Stimulated activated CD4-positive, alpha-beta T cell treated with anti-CD3 and anti-CD28 coated beads, Interleukin-4, amount 100 ng/mL, for 24 hours (primary cell): Measurements from ENCODE around the gene AQR.
A peak's percentile ranks its signal among the peaks of the same experiment; 100 is the strongest.
"Not testable (repeated sequence)": the region's sequence is repeated elsewhere in the genome, so short reads cannot be mapped to it uniquely, and the experiment has no call there.

ENCODE experiments used
- DNase-seq: peaks from one replicate; pipeline ENCODE4 v3.0.0-alpha.2; 2020

Gene AQR

DNA sequence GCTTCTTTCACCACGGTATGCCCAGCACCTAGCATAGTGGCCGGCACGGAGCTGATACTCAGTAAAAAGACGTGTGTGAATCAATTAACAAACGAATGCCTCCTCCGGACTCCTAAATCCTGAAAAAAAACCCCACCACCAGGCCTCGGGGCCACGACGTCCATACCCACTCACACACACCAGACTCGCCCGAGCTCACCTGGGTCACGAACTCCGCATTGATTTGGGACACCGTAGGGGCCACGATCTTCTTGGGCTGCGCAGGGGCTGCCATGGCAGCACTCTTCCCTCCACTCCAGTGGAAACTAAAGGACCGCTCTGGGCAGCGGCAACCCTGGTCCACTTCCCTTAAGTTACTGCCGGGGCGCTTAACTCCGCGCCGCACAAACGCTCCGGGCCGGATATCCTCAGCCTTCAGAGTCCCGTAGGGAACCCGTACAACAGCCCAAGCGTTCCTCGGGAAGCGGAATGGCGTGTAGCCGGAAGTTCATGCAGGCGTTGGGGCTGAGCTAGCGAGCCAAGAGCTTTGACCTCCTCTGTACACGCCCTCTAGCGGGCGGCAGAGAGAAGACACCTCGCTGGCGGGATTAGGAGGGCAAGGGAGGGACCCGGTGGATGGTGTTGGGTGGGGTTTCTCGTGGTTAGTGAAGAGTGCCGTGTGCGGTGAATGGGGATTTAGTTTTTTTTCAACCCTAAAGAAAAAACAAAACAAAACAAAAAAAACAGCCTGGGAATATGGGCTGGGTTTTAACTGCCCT is at the start of gene AQR:
Gene AQR, minus strand, starts transcription at position 403 of the 758 bp plus-strand sequence. Its CDS starts 129 bp downstream, at position 274.
- DNase-seq = peak; percentile 95

DNA sequence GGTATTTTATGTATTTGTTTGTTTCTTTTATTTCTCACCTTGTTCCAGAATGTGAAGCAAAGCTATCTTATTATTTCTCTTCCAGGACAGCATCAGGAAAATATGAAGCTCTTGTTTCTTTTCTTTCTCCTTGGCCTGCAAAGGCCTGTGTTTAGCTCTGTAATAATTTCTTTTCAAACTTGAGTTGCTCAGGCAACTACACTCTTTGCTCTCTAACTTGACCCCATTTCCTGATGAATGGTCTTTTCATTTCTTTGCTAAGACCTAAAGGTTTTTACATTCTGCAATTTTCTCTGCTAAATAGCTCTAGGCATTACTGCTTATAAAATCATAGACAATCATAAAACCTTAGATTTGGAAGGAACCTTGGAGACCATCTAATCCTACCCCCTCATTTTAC is 44.7 kb upstream of the AQR start:
- DNase-seq = no peak

DNA sequence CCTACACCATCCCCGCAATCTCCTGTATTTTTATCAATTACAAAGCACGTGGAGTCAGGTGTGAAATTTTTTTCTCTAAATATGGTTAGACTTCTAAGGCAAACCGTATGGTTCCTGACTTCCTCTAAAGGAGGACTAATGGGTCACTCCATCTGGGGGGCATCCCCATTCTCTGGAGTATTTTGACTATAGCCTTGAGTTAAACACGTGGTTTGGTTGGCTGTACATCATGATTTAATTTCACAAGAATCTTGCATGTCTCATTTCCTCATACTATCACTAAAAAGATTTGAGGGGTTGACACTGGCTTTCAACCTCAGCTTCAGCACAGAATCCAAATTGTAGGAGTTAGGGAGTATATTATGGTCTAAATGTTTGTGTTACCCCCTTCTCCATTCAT is 43.8 kb upstream of the AQR start:
- no peak for DNase-seq

DNA sequence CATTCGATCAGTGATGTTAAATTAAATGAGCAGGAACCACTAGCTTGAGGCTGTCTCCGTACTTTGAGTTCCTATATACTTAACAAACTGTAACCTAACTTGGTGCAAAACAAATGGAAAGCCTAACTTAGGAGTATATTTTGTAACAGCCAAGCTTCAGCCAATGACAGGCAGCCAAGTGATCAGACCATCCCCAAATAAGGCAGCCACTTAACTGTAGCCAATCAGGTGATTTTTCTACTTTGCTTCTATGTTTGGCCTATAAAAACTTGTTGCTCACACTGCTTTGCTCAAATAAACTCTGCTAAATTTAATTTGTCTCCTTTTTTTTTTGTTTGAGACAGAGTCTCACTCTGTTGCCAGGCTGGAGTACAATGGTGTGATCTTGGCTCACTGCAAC is 37.9 kb upstream of the AQR start:
- no peak for DNase-seq

DNA sequence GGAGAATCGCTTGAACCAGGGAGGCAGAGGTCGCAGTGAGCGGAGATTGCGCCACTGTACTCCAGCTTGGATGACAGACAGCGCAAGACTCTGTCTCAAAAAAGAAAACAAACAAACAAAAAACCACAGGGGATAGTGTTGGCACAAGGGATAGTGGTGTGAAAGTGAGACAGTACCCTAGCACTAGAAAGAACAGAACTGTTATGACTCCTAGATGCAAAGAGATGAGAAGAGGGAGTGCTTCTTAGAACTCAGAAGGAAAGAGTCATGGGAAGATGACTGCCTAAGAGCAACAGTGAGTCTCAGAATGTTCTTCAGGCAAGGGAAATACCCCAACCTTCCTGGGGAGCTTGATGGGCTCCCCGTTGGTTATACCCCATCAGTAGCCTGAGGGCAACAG is 36.4 kb upstream of the AQR start:
- no peak for DNase-seq

DNA sequence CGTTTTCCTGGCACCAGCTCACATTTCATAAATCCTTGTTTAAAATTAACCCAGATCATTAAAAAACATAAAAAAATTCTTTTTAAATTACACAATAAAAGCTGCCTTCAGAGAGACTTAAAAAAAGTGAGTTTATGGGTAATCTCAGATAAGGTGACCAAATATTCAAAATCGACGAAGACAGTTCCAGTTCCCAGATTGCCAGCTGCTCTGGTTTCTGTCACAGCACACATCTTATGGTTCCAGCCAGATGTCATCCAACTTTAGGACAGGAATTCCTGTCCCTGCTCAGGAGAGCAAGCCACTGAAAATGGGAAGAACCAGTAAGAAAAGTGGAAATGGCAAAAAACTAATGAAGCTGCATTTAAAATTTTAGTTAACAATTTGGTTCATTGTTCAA is 34.4 kb upstream of the AQR start:
- DNase-seq = no peak

DNA sequence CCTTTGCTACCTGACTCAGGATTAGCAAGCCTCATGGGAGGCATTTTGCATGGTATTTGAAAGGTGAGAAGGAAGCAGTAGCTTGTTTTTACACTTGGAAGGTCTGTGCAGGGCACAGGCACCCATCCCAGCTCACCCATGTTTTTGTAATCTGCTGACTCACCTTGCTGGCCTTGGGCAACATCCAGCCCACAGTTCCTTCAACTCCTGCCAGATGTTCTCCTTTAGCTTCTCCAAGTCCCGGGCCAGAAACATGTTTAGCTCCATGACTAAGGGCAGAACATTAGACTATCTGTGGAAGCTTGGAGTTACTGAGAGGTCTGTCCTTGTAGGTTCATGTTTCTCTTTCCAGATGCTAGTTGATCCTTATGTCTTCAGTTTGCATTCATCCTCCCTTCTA is 31.0 kb upstream of the AQR start:
- no peak for DNase-seq

DNA sequence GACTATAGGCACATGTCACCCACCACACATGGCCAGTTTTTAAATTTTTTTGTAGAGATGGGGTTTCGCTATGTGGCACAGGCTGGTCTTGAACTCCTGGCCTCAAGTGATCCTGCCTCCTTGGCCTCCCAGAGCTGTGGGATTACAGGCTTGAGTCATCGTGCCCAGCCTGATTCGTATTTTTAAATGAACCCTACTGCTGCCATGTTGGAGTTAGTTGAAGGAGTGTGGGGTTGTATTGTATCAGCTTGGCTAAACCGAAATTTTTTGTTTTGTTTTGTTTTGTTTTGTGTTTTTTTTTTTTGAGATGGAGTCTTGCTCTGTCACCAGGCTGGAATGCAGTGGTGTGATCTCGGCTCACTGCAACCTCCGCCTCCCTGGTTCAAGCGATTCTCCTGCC is 30.4 kb upstream of the AQR start:
- no peak for DNase-seq

DNA sequence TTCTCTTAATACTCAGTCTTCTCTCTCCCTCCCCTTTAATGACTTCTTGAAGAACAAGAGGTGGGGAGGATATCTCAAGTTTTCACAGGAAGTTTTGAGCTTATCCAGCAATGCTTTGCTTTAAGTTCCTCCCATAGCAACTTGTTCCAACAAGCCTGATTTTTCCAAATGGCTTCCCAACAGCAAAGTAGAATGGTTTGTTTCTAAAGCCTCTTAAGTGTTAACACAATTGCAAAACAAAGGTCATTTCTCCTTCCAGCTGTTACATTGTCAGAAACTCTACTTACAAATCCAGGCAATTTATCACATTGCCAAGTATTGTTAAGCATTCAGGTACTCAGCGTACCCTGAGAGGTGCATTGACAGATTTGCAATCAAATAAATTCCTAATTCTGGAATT is 25.4 kb upstream of the AQR start:
- DNase-seq = no peak

DNA sequence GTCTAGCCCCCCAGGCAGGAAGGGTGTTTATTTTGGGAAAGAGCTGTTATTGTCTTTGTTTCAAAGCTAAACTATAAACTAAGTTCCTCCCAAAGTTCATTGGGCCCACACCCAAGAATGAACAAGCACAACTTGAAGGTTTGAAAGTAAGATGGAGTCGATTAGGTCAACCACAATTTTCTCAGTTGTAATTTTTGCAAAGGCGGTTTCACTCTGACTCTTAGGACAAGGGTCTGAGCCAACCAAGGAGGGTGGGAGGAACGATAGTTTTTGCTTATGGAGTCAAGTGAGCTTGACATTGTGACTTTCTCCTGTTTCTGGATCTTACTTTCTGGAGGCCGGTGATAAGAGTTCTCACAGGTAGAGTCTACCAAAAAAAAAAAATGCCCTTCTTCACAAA is 24.3 kb upstream of the AQR start:
- peak; percentile 34 for DNase-seq

DNA sequence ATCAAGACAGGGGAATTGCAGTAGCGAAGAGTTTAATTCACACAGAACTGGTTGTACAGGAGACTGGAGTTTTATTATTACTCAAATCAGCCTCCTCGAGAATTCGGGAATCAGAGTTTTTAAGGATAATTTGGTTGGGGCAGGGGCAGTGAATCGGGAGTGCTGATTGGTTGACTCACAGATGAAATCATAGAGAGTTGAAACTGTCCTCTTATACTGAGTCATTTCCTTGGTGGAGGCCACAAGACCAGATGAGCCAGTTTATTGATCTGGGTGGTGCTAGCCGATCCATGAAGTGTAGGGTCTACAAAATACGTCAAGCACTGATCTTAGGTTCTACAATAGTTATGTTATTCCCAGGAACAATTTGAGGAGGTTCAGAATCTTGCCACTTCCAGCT is 23.9 kb upstream of the AQR start:
- DNase-seq = peak; percentile 11

DNA sequence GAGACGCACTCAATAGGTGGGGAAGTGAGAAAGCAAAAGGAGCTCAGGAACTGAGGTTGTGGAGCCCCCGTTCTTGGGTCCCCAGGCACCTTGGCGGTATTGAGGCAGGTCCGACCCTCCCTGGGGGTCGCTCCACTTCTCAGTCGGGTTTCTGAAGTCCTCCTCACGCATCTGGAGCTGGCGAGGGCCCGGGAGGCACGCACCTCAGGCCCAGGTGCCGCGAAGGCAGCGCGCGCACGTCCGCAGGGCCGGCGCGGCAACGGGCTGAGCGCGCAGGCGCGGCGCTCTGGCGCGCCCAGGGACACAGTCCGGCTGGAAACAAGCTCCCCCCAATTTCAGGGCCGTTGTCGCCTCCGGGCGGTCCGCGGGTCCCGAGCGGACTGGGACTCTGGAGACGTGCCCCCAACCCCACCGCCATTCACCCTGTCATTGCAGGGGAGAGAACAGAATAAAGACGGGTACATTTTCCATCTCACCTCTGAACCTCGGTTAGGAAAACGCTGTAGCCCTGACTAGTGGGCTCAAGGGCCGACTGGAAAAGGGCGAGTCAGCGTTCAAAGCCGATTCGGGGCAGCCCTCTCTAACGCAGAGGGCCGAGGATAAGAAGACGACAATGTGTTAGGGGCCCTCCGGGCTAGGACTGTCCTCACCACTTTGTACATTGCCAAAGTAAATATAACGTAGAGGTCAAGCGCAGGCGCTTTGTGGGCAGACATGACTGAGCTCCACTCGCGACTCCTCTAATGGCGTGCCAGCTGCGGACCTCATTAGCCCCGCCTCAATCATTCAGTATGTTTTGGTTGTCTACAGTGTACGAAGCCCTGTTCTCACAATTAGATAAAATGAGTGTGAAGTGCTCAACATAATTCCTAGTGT is 18.7 kb upstream of the AQR start, which contains the start of gene ZNF770:
Gene ZNF770, minus strand, starts transcription at position 261 of the 876 bp plus-strand sequence. CDS start 4,853 bp downstream, outside the sequence.
- peak; percentile 82 for DNase-seq

DNA sequence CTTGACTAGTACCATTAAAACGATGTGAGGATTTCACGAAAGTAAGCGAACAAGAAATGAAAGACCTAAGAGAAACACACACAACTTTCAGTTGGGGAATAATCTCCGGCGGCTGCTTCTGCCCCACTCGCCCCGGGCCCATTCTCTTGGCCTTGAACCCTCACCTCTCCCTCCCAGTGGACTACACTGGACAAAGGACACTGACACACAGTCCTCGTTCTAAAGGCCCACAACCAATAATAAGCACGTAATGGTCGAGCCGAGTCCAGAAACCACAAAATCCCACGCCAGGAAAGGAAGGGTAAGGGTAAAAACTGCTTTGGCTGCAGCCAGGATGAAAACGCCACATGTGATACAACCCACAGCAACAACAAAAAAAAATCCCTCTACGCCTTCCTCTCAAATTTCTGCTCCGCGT is 18.1 kb upstream of the AQR start:
- DNase-seq = no peak

DNA sequence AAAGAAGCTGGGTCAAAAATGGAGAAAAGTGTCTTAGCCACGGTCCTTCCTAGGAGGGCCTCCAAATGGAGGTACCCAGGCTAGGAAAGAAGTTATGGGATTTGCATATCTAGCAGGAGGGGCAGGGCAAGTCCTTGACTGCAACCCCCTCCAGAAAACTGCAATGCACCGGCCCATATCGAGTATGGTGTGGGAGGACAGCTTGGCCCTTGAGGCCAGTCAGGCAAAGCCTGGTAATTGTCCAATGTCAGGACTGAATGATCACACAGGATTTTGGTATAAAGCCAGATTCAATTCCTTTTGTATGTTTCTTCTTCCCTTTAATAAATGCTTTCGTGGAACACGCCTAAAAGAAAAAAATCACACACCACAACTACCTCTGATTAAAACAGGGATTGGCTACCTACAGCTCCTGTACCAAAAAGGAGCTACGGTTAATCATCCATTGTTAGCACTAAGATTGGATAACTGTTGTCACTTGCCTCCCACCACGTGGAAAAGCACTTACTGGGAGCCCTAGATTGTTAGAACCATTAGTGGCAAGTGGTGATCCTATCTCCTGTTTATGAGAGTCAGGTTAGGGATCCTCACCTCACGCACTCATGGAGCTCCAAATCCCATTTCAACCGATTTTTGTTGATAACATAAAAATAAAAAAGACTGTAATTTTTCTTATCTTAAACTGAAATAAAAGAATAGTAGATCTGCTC is 17.4 kb upstream of the AQR start:
- DNase-seq = no peak

DNA sequence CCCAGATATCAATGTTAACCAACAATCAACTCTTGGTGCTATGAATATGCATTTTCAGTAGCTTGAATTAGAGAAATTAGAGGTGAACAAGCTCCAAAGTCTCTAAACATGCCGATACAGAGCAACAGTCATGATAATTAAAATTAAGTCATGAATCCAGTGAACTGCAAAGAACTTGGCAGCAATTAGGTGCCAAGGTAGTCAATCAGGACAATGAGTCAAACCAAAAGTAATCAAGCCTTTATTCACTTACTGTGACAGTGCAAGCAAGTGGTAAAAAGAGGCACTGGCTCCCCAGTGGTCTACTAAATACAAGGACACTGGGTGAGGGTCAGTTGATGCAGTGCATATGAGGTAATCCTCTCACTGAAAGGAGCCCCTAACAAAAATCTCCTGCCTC is 16.8 kb upstream of the AQR start:
- DNase-seq = no peak

DNA sequence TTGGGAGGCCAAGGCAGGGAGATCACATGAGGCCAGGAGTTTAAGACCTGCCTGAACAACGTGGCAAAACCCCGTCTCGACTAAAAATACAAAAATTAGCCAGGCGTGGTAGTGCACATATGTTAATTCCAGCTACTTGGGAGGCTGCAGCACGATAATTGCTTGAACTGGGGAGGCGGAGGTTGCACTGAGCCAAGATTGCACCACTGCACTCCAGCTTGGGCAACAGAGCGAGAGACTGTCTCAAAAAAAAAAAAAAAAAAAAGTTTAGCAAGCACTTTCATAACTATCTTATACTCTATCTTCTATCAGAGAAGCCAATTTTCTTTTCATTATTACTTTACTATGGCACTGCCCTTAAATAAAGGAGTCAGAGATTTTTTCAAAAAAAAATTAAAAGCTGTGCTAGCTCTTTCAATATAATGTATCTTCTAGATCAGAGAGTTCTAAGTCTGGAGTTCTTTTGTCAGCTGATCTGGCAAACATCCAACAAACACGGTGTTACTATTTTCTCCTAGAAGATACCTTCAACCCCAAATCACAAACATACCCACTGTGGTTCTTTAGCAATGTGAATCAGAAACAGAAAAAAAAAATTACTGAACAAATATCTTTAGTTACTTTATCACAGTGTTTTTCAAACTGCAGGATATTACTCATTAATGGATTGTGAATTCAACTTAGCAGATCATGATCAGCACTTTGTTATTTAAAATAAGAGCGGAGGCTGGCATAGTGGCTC is 15.5 kb upstream of the AQR start:
- DNase-seq = no peak

DNA sequence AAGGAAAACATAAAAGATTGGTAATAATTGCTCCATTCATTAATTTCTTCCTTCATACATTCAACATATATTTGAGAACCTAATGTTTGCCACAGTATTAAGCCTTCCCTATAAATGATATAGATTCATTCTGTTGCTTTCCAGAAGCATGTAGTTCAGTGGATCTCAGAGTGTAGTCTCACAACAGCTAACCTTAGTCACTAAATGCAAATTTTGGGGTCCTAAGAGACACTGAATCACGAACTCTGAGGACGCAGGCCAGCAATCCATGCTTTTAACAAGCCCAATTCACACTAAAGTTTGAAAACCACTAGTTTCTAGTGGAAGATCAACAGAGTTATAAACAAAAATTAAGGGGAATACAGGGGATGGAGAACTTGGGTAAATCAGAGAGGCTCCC is 7.2 kb upstream of the AQR start:
- DNase-seq = no peak

DNA sequence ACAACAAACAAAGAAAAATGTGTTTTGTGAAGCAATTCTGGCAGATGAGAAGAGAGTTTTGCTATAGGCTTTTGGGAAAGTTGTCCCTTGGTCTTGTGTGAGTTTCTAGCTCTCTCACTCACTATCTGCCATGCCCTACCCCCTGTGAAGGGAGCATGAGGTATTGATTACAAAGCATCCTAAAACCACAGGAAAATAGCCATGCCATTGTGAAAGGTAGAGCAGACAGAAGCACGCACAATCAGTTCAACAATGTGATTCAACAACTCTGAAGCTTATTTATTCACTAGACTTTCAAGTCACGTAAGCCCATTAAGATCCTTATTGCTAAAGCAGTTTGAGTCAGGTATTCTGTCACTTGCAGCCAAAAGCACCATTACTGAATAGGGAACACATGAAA is 6.5 kb upstream of the AQR start:
- DNase-seq = no peak

DNA sequence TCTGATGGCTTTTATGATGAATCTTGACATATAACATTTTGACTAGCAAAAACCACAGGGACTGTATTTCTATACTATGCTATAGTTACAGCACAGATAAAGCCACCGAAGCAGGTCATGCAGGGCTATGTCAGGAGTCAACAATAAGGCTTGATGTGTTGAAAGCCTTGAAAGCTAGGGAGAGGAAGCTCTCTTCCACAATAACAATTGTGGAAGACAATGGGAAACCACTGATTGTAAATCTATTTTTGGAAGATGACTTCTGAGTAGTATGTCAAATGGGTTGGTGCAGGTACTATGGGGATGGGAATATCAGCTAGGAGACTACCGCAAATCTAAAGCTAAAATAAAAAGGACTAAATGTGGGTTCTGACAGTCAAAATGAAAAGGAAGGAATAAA is 4.0 kb upstream of the AQR start:
- DNase-seq = no peak

DNA sequence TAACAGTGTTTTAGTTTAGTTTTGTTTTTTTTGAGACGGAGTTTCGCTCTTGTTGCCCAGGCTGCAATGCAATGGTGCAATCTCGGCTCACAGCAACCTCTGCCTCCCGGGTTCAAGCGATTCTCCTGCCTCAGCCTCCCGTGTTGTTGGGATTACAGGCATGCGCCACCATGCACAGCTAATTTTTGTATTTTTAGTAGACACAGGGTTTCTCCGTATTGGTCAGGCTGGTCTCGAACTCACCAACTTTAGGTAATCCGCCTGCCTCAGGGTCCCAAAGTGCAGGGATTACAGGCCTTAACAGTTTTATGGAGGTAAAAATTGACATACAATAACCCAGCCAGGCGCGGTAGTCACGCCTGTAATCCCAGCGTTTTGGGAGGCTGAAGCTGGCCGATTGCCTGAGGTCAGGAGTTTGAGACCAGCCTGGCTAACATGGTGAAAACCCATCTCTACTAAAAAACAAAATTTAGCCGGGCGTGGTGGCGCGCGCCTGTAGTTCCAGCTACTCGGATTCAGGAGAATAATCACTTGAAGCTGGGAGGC is 629 bp upstream of the AQR start:
- not testable (repeated sequence) for DNase-seq

DNA sequence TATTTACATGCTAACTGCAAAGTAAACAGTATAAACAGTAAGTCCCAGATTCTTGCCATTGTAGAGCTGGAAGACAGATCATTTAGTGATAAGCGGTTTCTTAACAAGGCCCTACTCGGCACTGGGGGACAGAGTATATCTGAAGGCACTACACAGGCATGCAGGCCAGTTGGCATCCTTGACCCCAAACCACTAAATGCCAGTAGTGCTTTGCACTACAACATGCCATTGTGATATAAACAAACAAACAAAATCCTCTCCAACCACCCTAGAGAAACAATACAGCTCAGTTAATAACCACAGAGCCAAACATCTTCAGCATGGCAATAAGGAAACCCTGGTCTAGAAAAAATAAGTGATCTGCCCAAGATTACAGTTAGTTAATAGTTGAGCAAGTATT is 5.3 kb downstream of the AQR start:
- no peak for DNase-seq

DNA sequence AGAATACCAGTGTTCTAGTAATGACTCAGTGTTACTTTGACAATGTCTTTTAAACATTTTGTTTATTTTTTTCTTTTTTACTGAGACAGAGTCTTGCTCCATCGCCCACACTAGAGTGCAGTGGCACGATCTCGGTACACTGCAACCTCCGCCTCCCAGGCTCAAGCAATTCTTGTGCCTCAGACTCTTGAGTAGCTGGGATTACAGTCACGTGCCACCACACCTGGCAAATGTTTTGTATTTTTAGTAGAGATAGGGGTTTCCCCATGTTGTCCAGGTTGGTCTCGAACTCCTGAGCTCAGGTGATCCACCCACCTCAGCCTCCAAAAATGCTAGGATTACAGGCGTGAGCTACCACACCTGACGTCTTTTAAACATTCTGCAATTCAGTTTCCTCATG is 15.7 kb downstream of the AQR start:
- DNase-seq = no peak

DNA sequence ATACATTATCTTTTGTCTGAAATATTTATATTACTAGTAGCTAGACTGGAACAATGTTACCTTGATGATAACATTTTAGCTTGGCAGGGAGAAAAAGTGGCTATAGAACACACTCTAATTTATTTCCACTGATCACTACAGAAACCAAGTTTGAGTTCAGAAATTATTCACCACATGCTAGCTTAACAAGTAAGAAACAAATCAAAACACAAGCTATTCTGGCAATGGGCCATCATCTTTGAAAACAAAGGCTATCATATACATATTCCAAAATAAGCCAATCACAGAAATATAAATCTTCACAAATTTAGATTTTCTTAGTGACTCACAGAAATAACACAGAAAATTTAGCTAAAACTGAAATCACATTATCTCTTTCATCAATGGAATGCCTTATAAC is 17.1 kb downstream of the AQR start:
- DNase-seq = no peak
